ENCODE data around the gene PIM3.

GRCh38 chr22:49922926-49923325 lies 37.6 kb upstream of the PIM3 start:
- TF ChIP-seq CTCF (IDR thresholded peaks at IDR 0.05; ENCODE audit: control extremely low read depth in 1 of 3, insufficient read depth in 1 of 3, low read depth in 1 of 3, low read length in 3 of 3) (no peak), POLR2A (IDR thresholded peaks at IDR 0.05; ENCODE audit: control extremely low read depth in 1 of 2, low read depth in 2 of 2, low read length in 2 of 2) (no peak), CHD7 (IDR thresholded peaks at IDR 0.05; ENCODE audit: insufficient replicate concordance, low read length) (no peak), YY1 (IDR thresholded peaks at IDR 0.05; ENCODE audit: low read depth, low read length) (no peak), SIN3A (conservative IDR thresholded peaks at IDR 0.05 in 1 of 2, IDR thresholded peaks at IDR 0.05 in 1 of 2; ENCODE audit: low read depth in 1 of 2, low read length in 2 of 2) (no peak), ZNF274 (IDR thresholded peaks at IDR 0.05; ENCODE audit: borderline replicate concordance, extremely low read depth, low read length) (no peak), HDAC6 (IDR thresholded peaks at IDR 0.05; ENCODE audit: low read depth, low read length) (no peak), JUN (IDR thresholded peaks at IDR 0.05; ENCODE audit: low read depth, low read length) (no peak), NANOG (IDR thresholded peaks at IDR 0.05; ENCODE audit: insufficient read depth, low read depth, low read length, poor library complexity, severe bottlenecking) (no peak)

All from H1 (cell line).